Fibroblast of skin of left biceps (primary cell): ENCODE data around the gene SDE2.
"Not testable (repeated sequence)": the region's sequence is repeated elsewhere in the genome, so short reads cannot be mapped to it uniquely, and the experiment has no call there.

Experiments used
- DNase-seq, 2 experiments: peaks; one replicate each; pipeline ENCODE4 v3.0.0-alpha.2; 2013; ENCODE audit warnings: low read depth in 2 of 2

The SDE2 gene

GRCh38 chr1:225942574-225942973 is 56.6 kb downstream of the SDE2 start:
- no peak for DNase-seq

- no peak for DNase-seq
Observed at GRCh38 chr1:225941942-225942222, 57.3 kb downstream of the SDE2 start.

GRCh38 chr1:225941187-225941941 is 57.8 kb downstream of the SDE2 start, which contains the start of gene LEFTY2:
TSS of gene LEFTY2 (minus strand) at chr1:225941220. CDS start at chr1:225941140, 80 bp downstream.
- no peak for DNase-seq

GRCh38 chr1:225940385-225941151 is 58.6 kb downstream of the SDE2 start:
- DNase-seq: no peak

- DNase-seq: not testable (repeated sequence)
Observed at GRCh38 chr1:225939939-225940310, 59.2 kb downstream of the SDE2 start.

- not testable (repeated sequence) for DNase-seq
Observed at GRCh38 chr1:225939097-225939938, 59.8 kb downstream of the SDE2 start.

- no peak for DNase-seq
Observed at GRCh38 chr1:225937048-225937968, 61.8 kb downstream of the SDE2 start.

GRCh38 chr1:225936523-225936922 is 62.6 kb downstream of the SDE2 start:
- no peak for DNase-seq

- not testable (repeated sequence) for DNase-seq
Observed at GRCh38 chr1:225936086-225936485, 63.1 kb downstream of the SDE2 start.

- DNase-seq: no peak
Observed at GRCh38 chr1:225934711-225935110, 64.4 kb downstream of the SDE2 start.

GRCh38 chr1:225933072-225933471 is 66.1 kb downstream of the SDE2 start:
- no peak for DNase-seq
